HepG2 (cell line): ENCODE data around the gene ZNF48. TPM values are rescaled to one million over a fixed set of nuclear protein-coding genes. Genes with fewer than 3 reads are reported as not detected.

ENCODE experiments used
- BRCA1 ChIP-seq: sonication (generic); formaldehyde crosslinking; IDR thresholded peaks from 2 replicates; pipeline ENCODE4 v1.4.0; 2020; ENCODE audit warnings: missing genetic modification reagents
- HDAC2 ChIP-seq: sonication (generic); formaldehyde crosslinking; IDR thresholded peaks from 2 replicates; pipeline ENCODE4 v1.4.0; 2020; ENCODE audit warnings: missing genetic modification reagents
- HOXD1 ChIP-seq: sonication (generic); formaldehyde crosslinking; IDR thresholded peaks from 2 replicates; pipeline ENCODE4 v1.5.0; 2020; ENCODE audit warnings: missing genetic modification reagents
- JARID2 ChIP-seq: sonication (generic); formaldehyde crosslinking; IDR thresholded peaks from 2 replicates; pipeline ENCODE4 v1.8.1; 2023; ENCODE audit warnings: missing genetic modification reagents, inconsistent platforms; ENCODE audit not compliant: insufficient replicate concordance
- MIXL1 ChIP-seq: IDR thresholded peaks from 2 replicates; pipeline ENCODE4 v1.6.1; 2016
- MTERF4 ChIP-seq: sonication (generic); formaldehyde crosslinking; IDR thresholded peaks from 2 replicates; pipeline ENCODE4 v1.8.0; 2023; ENCODE audit warnings: mild to moderate bottlenecking, missing genetic modification reagents
- PATZ1 ChIP-seq: sonication (generic); formaldehyde crosslinking; IDR thresholded peaks from 2 replicates; pipeline ENCODE4 v1.4.0; 2020; ENCODE audit warnings: missing genetic modification reagents
- U2AF2 ChIP-seq: fragments of 200-400 bp; formaldehyde crosslinking; IDR thresholded peaks from 2 replicates; pipeline ENCODE4 v1.6.1; 2017; ENCODE audit warnings: low read depth, mild to moderate bottlenecking, low read length
- ZKSCAN1 ChIP-seq: fragments of 150-350 bp; IDR thresholded peaks from 2 replicates; pipeline ENCODE4 v1.6.1; 2014; ENCODE audit warnings: low read length
- ZNF101 ChIP-seq: sonication (generic); formaldehyde crosslinking; IDR thresholded peaks from 2 replicates; pipeline ENCODE4 v1.4.0; 2020; ENCODE audit warnings: mild to moderate bottlenecking, low read depth, missing genetic modification reagents, borderline replicate concordance
- ZNF318 ChIP-seq: sonication (generic); formaldehyde crosslinking; IDR thresholded peaks from 2 replicates; pipeline ENCODE4 v1.4.0; 2020; ENCODE audit warnings: mild to moderate bottlenecking, missing genetic modification reagents
- ZNF556 ChIP-seq: sonication (generic); formaldehyde crosslinking; IDR thresholded peaks from 2 replicates; pipeline ENCODE4 v1.4.0; 2020; ENCODE audit warnings: mild to moderate bottlenecking, missing genetic modification reagents, borderline replicate concordance
- ZNF788 ChIP-seq: sonication (generic); formaldehyde crosslinking; IDR thresholded peaks from 2 replicates; pipeline ENCODE4 v1.5.0; 2020; ENCODE audit warnings: mild to moderate bottlenecking, missing genetic modification reagents, borderline replicate concordance
- polyA plus RNA-seq, 8 experiments: library from polyadenylated mRNA; depleted of rRNA in 3 of 8; stranded (reverse) in 7 of 8; unstranded in 1 of 8; fragments of >200 nt; fragmentation: Illumina TruSeq in 4 of 8; extraction: Trizol in 4 of 8; gene quantifications; 2 replicates each; pipeline versions ENCODE4 v1.2.1 to v1.2.3, GENCODE V29; 2011 to 2016; ENCODE audit warnings: low read depth in 4 of 8, missing spikeins in 1 of 8, mixed read lengths in 1 of 8; ENCODE audit not compliant: insufficient read depth in 1 of 8
- total RNA-seq, 5 experiments: library from RNA; depleted of rRNA; stranded (reverse); fragments of >200 nt; fragmentation: Illumina TruSeq; extraction: Trizol; gene quantifications; 2 replicates each; pipeline ENCODE4 v1.2.3, GENCODE V29; 2016; ENCODE audit warnings: low read depth in 1 of 5
- TF ChIP-seq, protein P1 (sequence below): sonication (generic); formaldehyde crosslinking; IDR thresholded peaks from 2 replicates; pipeline ENCODE4 v1.5.0; 2020; ENCODE audit warnings: mild to moderate bottlenecking, missing genetic modification reagents

Gene ZNF48
- total and polyA plus RNA-seq, 2 of the 13 experiments (the other 11 are each of a cell fraction or from before 2014, with no cell fraction given) = 9.9 to 12.3 TPM

DNA sequence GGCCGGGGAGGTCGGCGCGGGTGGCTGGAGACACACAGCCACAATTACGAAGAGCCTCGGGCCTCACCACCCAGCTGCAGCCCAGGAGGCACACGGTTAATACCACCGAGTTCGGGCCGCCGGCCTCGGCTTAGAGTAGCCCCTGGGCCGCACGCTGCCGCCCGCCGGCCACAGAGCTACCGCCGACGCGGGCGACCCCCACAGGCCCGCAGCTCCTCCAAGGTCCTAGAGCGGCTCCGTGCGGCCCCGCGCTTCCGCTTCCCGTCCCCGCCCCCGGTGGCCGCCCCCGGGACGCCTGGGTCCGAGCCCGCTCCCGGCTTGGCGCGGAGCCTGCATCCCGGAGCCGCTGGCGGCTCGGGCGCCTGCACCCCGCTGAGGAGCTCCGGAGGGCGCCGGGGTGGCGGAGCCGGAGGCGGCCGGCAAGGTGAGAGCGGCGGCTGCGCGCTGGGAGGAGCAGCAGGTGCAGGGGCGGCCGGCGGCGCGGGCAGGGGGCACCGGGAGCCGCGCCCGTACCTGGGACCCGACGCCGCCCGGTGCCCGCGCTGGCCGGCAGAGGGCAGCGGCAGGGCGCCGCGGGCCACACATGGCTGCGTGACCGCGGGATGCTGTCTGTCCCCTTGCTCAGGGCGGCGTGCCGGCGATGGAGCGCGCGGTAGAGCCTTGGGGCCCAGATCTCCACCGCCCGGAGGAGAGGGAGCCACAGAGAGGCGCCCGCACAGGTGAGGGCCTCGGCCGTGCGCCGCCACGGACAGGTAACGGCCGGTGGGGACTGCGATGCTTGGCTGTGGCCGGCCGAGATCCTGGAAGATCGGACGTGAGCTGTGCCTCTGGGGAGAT is at the start of gene ZNF48 (continued):
- TF ChIP-seq ZNF318 (CRISPR knock-in tag) (0 out of 2 replicates have a peak, but pooled peaks have one; percentile 54), HDAC2 (peak; percentile 46), HOXD1 (CRISPR knock-in tag) (peak; percentile 81; the same call in 1 of the 2 replicates), ZKSCAN1 (0 out of 2 replicates have a peak, but pooled peaks have one; percentile 30), ZNF556 (CRISPR knock-in tag) (peak; percentile 67; the same call in 1 of the 2 replicates), PATZ1 (CRISPR knock-in tag) (peak; percentile 89), U2AF2 (no peak), ZNF788 (peak; percentile 72; the same call in 1 of the 2 replicates), MTERF4 (CRISPR knock-in tag) (no peak), MIXL1 (CRISPR knock-in tag) (peak; percentile 41; the same call in 1 of the 2 replicates), JARID2 (peak; percentile 25), ZNF101 (no peak), BRCA1 (no peak)
- TF ChIP-seq, protein P1, sequence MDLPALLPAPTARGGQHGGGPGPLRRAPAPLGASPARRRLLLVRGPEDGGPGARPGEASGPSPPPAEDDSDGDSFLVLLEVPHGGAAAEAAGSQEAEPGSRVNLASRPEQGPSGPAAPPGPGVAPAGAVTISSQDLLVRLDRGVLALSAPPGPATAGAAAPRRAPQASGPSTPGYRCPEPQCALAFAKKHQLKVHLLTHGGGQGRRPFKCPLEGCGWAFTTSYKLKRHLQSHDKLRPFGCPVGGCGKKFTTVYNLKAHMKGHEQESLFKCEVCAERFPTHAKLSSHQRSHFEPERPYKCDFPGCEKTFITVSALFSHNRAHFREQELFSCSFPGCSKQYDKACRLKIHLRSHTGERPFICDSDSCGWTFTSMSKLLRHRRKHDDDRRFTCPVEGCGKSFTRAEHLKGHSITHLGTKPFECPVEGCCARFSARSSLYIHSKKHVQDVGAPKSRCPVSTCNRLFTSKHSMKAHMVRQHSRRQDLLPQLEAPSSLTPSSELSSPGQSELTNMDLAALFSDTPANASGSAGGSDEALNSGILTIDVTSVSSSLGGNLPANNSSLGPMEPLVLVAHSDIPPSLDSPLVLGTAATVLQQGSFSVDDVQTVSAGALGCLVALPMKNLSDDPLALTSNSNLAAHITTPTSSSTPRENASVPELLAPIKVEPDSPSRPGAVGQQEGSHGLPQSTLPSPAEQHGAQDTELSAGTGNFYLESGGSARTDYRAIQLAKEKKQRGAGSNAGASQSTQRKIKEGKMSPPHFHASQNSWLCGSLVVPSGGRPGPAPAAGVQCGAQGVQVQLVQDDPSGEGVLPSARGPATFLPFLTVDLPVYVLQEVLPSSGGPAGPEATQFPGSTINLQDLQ (CRISPR knock-in tag) = 0 out of 2 replicates have a peak, but pooled peaks have one; percentile 2
